MM.1S (cell line): ENCODE measurements around the gene C11orf86.
A peak's percentile ranks its signal among the peaks of the same experiment; 100 is the strongest.

ENCODE experiments used
- DNase-seq: peaks from one replicate; pipeline ENCODE4 v3.0.0-alpha.2; 2015
- H2AFZ ChIP-seq: fragments of 300-600 bp; sonication (generic); 2 replicates; pipeline ENCODE4 v1.6.0; 2016; ENCODE audit warnings: antibody characterized with exemption, low read length
- H3F3A ChIP-seq: fragments of 300-600 bp; sonication (generic); 2 replicates; pipeline ENCODE4 v1.6.1; 2016; ENCODE audit warnings: mild to moderate bottlenecking, antibody characterized with exemption, low read length, moderate library complexity, mixed read lengths; ENCODE audit not compliant: insufficient read depth
- H3K27ac ChIP-seq: fragments of 300-600 bp; sonication (generic); 2 replicates; pipeline ENCODE4 v1.5.1; 2016; ENCODE audit warnings: mild to moderate bottlenecking, low read length
- H3K27me3 ChIP-seq: fragments of 300-600 bp; sonication (generic); replicated peaks from 2 replicates; pipeline ENCODE4 v1.6.0; 2016; ENCODE audit warnings: low read length; ENCODE audit not compliant: insufficient read depth
- H3K36me3 ChIP-seq: fragments of 300-600 bp; sonication (generic); replicated peaks from 2 replicates; pipeline ENCODE4 v1.6.1; 2016; ENCODE audit warnings: mild to moderate bottlenecking, low read length, mixed read lengths; ENCODE audit not compliant: insufficient read depth
- H3K4me1 ChIP-seq: fragments of 300-600 bp; sonication (generic); 2 replicates; pipeline ENCODE4 v1.6.1; 2016; ENCODE audit warnings: low read length, mixed read lengths
- H3K4me2 ChIP-seq: fragments of 300-600 bp; sonication (generic); 2 replicates; pipeline ENCODE4 v1.6.0; 2016; ENCODE audit warnings: low read depth, low read length
- H3K4me3 ChIP-seq: fragments of 300-600 bp; sonication (generic); 2 replicates; pipeline ENCODE4 v1.5.1; 2016; ENCODE audit warnings: low read length, mixed read lengths
- H3K79me2 ChIP-seq: fragments of 300-600 bp; sonication (generic); 2 replicates; pipeline ENCODE4 v1.6.1; 2016; ENCODE audit warnings: mixed run types, low read length, mixed read lengths
- H3K9ac ChIP-seq: fragments of 300-600 bp; sonication (generic); 2 replicates; pipeline ENCODE4 v1.6.1; 2016; ENCODE audit warnings: low read length, mixed read lengths
- H3K9me2 ChIP-seq: fragments of 300-600 bp; sonication (generic); replicated peaks from 2 replicates; pipeline ENCODE4 v1.6.1; 2016; ENCODE audit warnings: mild to moderate bottlenecking, low read length, mixed read lengths; ENCODE audit not compliant: insufficient read depth
- H3K9me3 ChIP-seq: fragments of 300-600 bp; sonication (generic); replicated peaks from 2 replicates; pipeline ENCODE4 v1.6.1; 2016; ENCODE audit warnings: mild to moderate bottlenecking, low read length, mixed read lengths; ENCODE audit not compliant: insufficient read depth
- H4K20me1 ChIP-seq: fragments of 300-600 bp; sonication (generic); 2 replicates; pipeline ENCODE4 v1.6.1; 2016; ENCODE audit warnings: mild to moderate bottlenecking, low read length, moderate library complexity, mixed read lengths; ENCODE audit not compliant: insufficient read depth
- CTCF ChIP-seq: fragments of 300-600 bp; sonication (generic); IDR thresholded peaks from 2 replicates; pipeline ENCODE4 v1.5.1; 2016; ENCODE audit warnings: antibody characterized with exemption, low read length, mixed read lengths
- EZH2 ChIP-seq: fragments of 300-600 bp; sonication (generic); optimal IDR thresholded peaks from 2 replicates; pipeline ENCODE3; 2017; ENCODE audit warnings: low read depth, mild to moderate bottlenecking, antibody characterized with exemption, low read length, mixed read lengths
- EZH2phosphoT487 ChIP-seq: fragments of 300-600 bp; sonication (generic); IDR thresholded peaks from 2 replicates; pipeline ENCODE4 v1.6.1; 2018; ENCODE audit warnings: antibody characterized with exemption, low read length

Gene C11orf86

GRCh38 chr11:66956689-66957290, 18.3 kb upstream of the C11orf86 start:
- Histone ChIP-seq H3K27me3 (peaks cover 49% of the 10 kb centered on the region), H3K79me2 (no peaks in the 10 kb centered on the region), H3K9me3 (no peaks in the 10 kb centered on the region), H3K9me2 (no peaks in the 10 kb centered on the region), H3K4me3 (no peak overlapping the region), H3K4me1 (no peaks in the 10 kb centered on the region), H3F3A (no peaks in the 10 kb centered on the region), H3K36me3 (no peaks in the 10 kb centered on the region), H3K27ac (no peak overlapping the region), H3K9ac (no peak overlapping the region), H2AFZ (no peak overlapping the region), H4K20me1 (no peaks in the 10 kb centered on the region), H3K4me2 (no peak overlapping the region)
- DNase-seq = no peak
- TF ChIP-seq CTCF (no peak), EZH2 (no peak), EZH2phosphoT487 (no peak)

DNA sequence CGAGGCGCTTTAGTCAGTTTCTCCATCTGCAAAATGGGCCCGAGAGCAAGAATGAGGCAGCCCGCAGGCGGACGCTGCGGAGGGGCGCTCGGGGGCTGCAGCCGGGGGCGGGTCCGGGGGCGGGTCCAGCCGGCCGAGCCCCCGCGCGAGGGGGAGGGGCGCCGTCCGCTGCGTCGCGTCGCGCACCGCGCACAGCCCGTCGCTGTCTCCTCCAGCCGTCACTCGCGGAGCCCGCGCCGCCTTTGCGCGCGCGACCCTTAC, 17.2 kb upstream of the C11orf86 start:
- TF ChIP-seq CTCF (no peak), EZH2 (no peak), EZH2phosphoT487 (no peak)
- H3K4me1 ChIP-seq = no peaks in the 10 kb centered on the region
- no peaks in the 10 kb centered on the region for H3F3A ChIP-seq
- H3K9ac ChIP-seq = no peak overlapping the region
- H2AFZ ChIP-seq = no peak overlapping the region
- no peaks in the 10 kb centered on the region for H3K9me2 ChIP-seq
- no peak overlapping the region for H3K4me2 ChIP-seq
- no peaks in the 10 kb centered on the region for H3K36me3 ChIP-seq
- H4K20me1 ChIP-seq = no peaks in the 10 kb centered on the region
- H3K4me3 ChIP-seq = no peak overlapping the region
- DNase-seq = no peak
- H3K27ac ChIP-seq = no peak overlapping the region
- H3K27me3 ChIP-seq = peaks cover 39% of the 10 kb centered on the region
- no peaks in the 10 kb centered on the region for H3K79me2 ChIP-seq
- H3K9me3 ChIP-seq = no peaks in the 10 kb centered on the region

DNA sequence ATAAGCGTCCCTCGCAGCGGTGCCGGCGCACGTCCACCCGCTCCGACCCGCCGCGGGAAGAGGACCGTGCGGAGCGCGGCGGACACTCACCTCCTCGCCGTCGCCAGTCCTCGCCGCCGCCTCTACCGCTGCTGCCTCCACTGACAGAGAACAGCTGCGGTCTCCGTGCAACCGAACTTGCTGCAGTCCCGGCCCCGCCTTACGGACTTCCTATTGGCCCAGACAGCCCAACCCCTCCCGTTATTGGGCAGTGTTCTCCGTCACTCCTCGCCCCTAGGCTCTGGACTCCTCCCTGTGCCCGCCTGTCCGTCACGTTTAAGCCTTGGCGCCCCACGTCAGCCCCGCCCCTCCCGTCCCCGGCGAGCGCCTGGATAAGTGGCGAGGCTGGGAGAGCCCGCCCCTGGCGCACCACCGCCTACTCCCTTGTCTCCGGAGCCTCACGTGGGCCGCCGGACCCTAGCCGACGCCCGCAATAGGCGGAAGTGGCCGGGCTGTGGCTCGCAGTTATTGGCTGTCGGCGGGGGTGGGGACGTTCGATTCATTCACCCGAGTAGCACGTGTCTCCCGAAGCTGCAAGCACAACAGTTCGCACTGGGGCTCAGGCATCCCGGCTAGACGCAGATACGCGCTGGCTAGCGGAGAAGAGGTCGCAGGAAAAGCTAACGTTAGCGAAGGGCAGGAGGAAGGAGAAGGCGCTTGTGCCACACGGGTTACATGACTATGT, 16.7 kb upstream of the C11orf86 start, which contains the start of gene PC:
Gene PC, minus strand, starts transcription at position 152 of the 724 bp plus-strand sequence. CDS start 86,224 bp downstream, outside the sequence.
- TF ChIP-seq EZH2 (no peak), EZH2phosphoT487 (no peak), CTCF (no peak)
- H2AFZ ChIP-seq = no peak within 1 kb of the TSS
- H3K4me2 ChIP-seq = no peak within 1 kb of the TSS
- H3K9me2 ChIP-seq = no peaks in the 10 kb centered on the region
- no peak within 1 kb of the TSS for H3K4me3 ChIP-seq
- H3K9ac ChIP-seq = no peak within 1 kb of the TSS
- no peaks in the 10 kb centered on the region for H3K9me3 ChIP-seq
- H3K79me2 ChIP-seq = no peaks in the 10 kb centered on the region
- H3F3A ChIP-seq = no peaks in the 10 kb centered on the region
- no peaks in the 10 kb centered on the region for H3K36me3 ChIP-seq
- peaks cover 34% of the 10 kb centered on the region for H3K27me3 ChIP-seq
- no peak within 1 kb of the TSS for H3K27ac ChIP-seq
- no peaks in the 10 kb centered on the region for H3K4me1 ChIP-seq
- H4K20me1 ChIP-seq = no peaks in the 10 kb centered on the region
- DNase-seq = peak; percentile 15
